Neural cell (in vitro differentiated cells): ENCODE measurements around the gene HPX. TPM values are rescaled to one million over a fixed set of nuclear protein-coding genes. Genes with fewer than 3 reads are reported as not detected.

Experiments
- H2AFZ ChIP-seq: fragments of 200-600, 300-800 bp; sonication (generic), shearing (Covaris generic); 2 replicates; pipeline ENCODE4 v1.6.0; 2014; ENCODE audit warnings: low read depth, mild to moderate bottlenecking, antibody characterized with exemption, low read length, moderate library complexity
- H3F3A ChIP-seq: fragments of 200-600 bp; shearing (Covaris generic); 2 replicates; pipeline ENCODE4 v1.6.1; 2016; ENCODE audit warnings: mild to moderate bottlenecking, moderate library complexity, mixed read lengths, antibody characterized with exemption, low read length; ENCODE audit not compliant: insufficient read depth, poor library complexity, severe bottlenecking
- H3K27ac ChIP-seq: fragments of 200-600, 300-800 bp; sonication (generic), shearing (Covaris generic); 2 replicates; pipeline ENCODE4 v1.5.1; 2014; ENCODE audit warnings: mild to moderate bottlenecking, low read length, moderate library complexity
- H3K27me3 ChIP-seq: fragments of 300-800, 200-600 bp; sonication (generic), shearing (Covaris generic); 2 replicates; pipeline ENCODE4 v1.6.0; 2014; ENCODE audit warnings: mild to moderate bottlenecking, low read depth, low read length, moderate library complexity; ENCODE audit not compliant: insufficient read depth
- H3K36me3 ChIP-seq: fragments of 300-800, 200-600 bp; sonication (generic), shearing (Covaris generic); 2 replicates; pipeline ENCODE4 v1.5.1; 2014; ENCODE audit warnings: mild to moderate bottlenecking, antibody characterized with exemption, low read length, moderate library complexity; ENCODE audit not compliant: insufficient read depth
- H3K4me2 ChIP-seq: fragments of 300-800, 200-600 bp; sonication (generic), shearing (Covaris generic); 2 replicates; pipeline ENCODE4 v1.6.0; 2014; ENCODE audit warnings: mild to moderate bottlenecking, low read length
- H3K4me3 ChIP-seq: fragments of 300-800, 200-600 bp; sonication (generic), shearing (Covaris generic); 2 replicates; pipeline ENCODE4 v1.5.1; 2014; ENCODE audit warnings: mild to moderate bottlenecking, low read length, moderate library complexity
- H3K79me2 ChIP-seq: fragments of 200-600 bp; shearing (Covaris generic); replicated peaks from 2 replicates; pipeline ENCODE4 v1.6.0; 2014; ENCODE audit warnings: mild to moderate bottlenecking, low read length, moderate library complexity; ENCODE audit not compliant: insufficient read depth
- H3K9ac ChIP-seq: fragments of 300-800, 200-600 bp; sonication (generic), shearing (Covaris generic); 2 replicates; pipeline ENCODE4 v1.6.1; 2016; ENCODE audit warnings: mild to moderate bottlenecking, low read length, mixed read lengths
- H3K9me2 ChIP-seq: fragments of 200-600 bp; shearing (Covaris generic); 2 replicates; pipeline ENCODE4 v1.6.1; 2016; ENCODE audit warnings: mild to moderate bottlenecking, low read length, mixed read lengths; ENCODE audit not compliant: insufficient read depth
- H3K9me3 ChIP-seq: fragments of 200-600, 300-800 bp; sonication (generic), shearing (Covaris generic); 2 replicates; pipeline ENCODE4 v1.6.1; 2016; ENCODE audit warnings: mild to moderate bottlenecking, mixed run types, low read length, moderate library complexity, mixed read lengths
- H4K20me1 ChIP-seq: fragments of 200-600 bp; shearing (Covaris generic); 2 replicates; pipeline ENCODE4 v1.6.1; 2016; ENCODE audit warnings: mild to moderate bottlenecking, mixed run types; ENCODE audit not compliant: insufficient read depth
- EP300 ChIP-seq: fragments of 450-650 bp; conservative IDR thresholded peaks from 2 replicates; pipeline ENCODE4 v1.6.1; 2014; ENCODE audit warnings: antibody characterized with exemption, mild to moderate bottlenecking, moderate library complexity; ENCODE audit not compliant: poor library complexity, severe bottlenecking
- EZH2 ChIP-seq: fragments of 200-600, 300-800 bp; shearing (Covaris generic), sonication (generic); IDR thresholded peaks from 2 replicates; pipeline ENCODE4 v1.6.1; 2014; ENCODE audit warnings: antibody characterized with exemption, low read length, borderline replicate concordance, mild to moderate bottlenecking; ENCODE audit not compliant: insufficient read depth, poor library complexity, severe bottlenecking
- MXI1 ChIP-seq: fragments of 450-650 bp; conservative IDR thresholded peaks from 2 replicates; pipeline ENCODE4 v1.6.1; 2014; ENCODE audit warnings: antibody characterized with exemption, mild to moderate bottlenecking; ENCODE audit not compliant: poor library complexity, severe bottlenecking
- POLR2AphosphoS5 ChIP-seq: IDR thresholded peaks from 2 replicates; pipeline ENCODE4 v1.6.1; 2012
- RAD21 ChIP-seq: fragments of 450-650 bp; conservative IDR thresholded peaks from 2 replicates; pipeline ENCODE4 v1.6.1; 2014; ENCODE audit warnings: antibody characterized with exemption, mild to moderate bottlenecking, moderate library complexity
- REST ChIP-seq: IDR thresholded peaks from 2 replicates; pipeline ENCODE4 v1.6.1; 2012; ENCODE audit warnings: borderline replicate concordance
- SMC3 ChIP-seq: fragments of 450-650 bp; conservative IDR thresholded peaks from 2 replicates; pipeline ENCODE4 v1.6.1; 2014; ENCODE audit warnings: antibody characterized with exemption, mild to moderate bottlenecking, moderate library complexity; ENCODE audit not compliant: poor library complexity
- TAF1 ChIP-seq: IDR thresholded peaks from 2 replicates; pipeline ENCODE4 v1.6.1; 2012; ENCODE audit warnings: low read depth
- polyA plus RNA-seq: library from polyadenylated mRNA; depleted of rRNA; stranded (reverse); fragments of >200 nt; gene quantifications from 2 replicates; pipeline ENCODE4 v1.2.3, GENCODE V29; 2014
- TF ChIP-seq, protein P1 (sequence below): fragments of 450-650 bp; IDR thresholded peaks from 2 replicates; pipeline ENCODE4 v1.5.1; 2014; ENCODE audit warnings: antibody characterized with exemption, mild to moderate bottlenecking, moderate library complexity; ENCODE audit not compliant: poor library complexity, severe bottlenecking

HPX gene
- polyA plus RNA-seq, 1 donor from 2014 or later: 11.1 TPM

GRCh38 chr11:6437423-6437822 lies 3.4 kb downstream of the HPX start:
- H3K9me2 ChIP-seq: no peaks in the 10 kb centered on the region
- no peaks in the 10 kb centered on the region for H3K79me2 ChIP-seq
- H3K27ac ChIP-seq: no peak overlapping the region
- H3K9ac ChIP-seq: no peak overlapping the region
- TF ChIP-seq REST (no peak), EP300 (no peak), EZH2 (no peak), POLR2AphosphoS5 (no peak), TAF1 (no peak), SMC3 (no peak), MXI1 (no peak), RAD21 (no peak)
- TF ChIP-seq, protein P1, sequence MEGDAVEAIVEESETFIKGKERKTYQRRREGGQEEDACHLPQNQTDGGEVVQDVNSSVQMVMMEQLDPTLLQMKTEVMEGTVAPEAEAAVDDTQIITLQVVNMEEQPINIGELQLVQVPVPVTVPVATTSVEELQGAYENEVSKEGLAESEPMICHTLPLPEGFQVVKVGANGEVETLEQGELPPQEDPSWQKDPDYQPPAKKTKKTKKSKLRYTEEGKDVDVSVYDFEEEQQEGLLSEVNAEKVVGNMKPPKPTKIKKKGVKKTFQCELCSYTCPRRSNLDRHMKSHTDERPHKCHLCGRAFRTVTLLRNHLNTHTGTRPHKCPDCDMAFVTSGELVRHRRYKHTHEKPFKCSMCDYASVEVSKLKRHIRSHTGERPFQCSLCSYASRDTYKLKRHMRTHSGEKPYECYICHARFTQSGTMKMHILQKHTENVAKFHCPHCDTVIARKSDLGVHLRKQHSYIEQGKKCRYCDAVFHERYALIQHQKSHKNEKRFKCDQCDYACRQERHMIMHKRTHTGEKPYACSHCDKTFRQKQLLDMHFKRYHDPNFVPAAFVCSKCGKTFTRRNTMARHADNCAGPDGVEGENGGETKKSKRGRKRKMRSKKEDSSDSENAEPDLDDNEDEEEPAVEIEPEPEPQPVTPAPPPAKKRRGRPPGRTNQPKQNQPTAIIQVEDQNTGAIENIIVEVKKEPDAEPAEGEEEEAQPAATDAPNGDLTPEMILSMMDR: no peak
- H3K4me2 ChIP-seq: no peak overlapping the region
- no peak overlapping the region for H2AFZ ChIP-seq
- H3K9me3 ChIP-seq: no peaks in the 10 kb centered on the region
- H4K20me1 ChIP-seq: no peaks in the 10 kb centered on the region
- H3K36me3 ChIP-seq: no peaks in the 10 kb centered on the region
- H3K27me3 ChIP-seq: no peaks in the 10 kb centered on the region
- H3K4me3 ChIP-seq: no peak overlapping the region
- H3F3A ChIP-seq: no peaks in the 10 kb centered on the region

DNA sequence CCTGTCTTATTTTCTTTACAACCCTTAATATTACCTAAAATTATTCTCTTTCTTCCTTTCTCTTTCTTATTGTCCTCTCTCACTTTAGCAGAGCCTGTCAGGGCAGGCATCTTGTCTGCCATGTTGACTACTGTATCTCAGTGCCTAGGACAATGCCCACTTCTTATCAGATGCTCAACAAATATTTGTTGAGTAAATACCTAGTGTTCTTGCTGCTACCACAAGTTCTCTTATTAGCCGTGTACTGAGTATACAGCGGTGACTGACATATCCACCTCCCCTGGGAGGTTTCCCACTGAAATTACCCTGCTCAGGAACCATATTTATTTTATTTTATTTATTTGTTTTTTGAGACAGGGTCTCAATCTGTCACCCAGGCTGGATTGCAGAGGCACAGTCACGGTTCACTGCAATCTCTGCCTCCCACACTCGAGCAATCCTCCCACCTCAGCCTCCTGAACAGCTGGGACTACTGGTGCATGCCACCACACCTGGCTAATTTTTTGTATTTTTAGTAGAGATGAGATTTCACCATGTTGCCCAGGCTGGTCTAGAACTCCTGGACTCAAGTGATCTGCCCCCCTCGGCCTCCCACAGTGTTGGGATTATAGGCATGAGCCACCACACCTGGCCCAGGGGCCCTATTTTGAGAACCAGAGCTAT lies 6.7 kb downstream of the HPX start:
- Histone ChIP-seq H3K27ac (no peak overlapping the region), H4K20me1 (no peaks in the 10 kb centered on the region)

More for the DNA sequence above, 6.7 kb downstream of the HPX start:
- H3K9me2 ChIP-seq: no peaks in the 10 kb centered on the region
- no peak overlapping the region for H2AFZ ChIP-seq
- no peak overlapping the region for H3K4me3 ChIP-seq
- no peak overlapping the region for H3K9ac ChIP-seq
- no peaks in the 10 kb centered on the region for H3K79me2 ChIP-seq
- H3F3A ChIP-seq: no peaks in the 10 kb centered on the region
- H3K4me2 ChIP-seq: no peak overlapping the region
- no peaks in the 10 kb centered on the region for H3K9me3 ChIP-seq
- no peaks in the 10 kb centered on the region for H3K36me3 ChIP-seq
- TF ChIP-seq, protein P1: no peak
- TF ChIP-seq EZH2: no peak
- TF ChIP-seq TAF1: no peak
- no peak for TF ChIP-seq REST
- no peak for TF ChIP-seq POLR2AphosphoS5
- no peak for TF ChIP-seq EP300
- TF ChIP-seq RAD21: no peak
- no peak for TF ChIP-seq MXI1
- no peak for TF ChIP-seq SMC3
- H3K27me3 ChIP-seq: no peaks in the 10 kb centered on the region
